HL-60 (cell line): ENCODE measurements around the gene CDPF1.

Experiments used
- DNase-seq, 2 experiments: peaks; one replicate each; pipeline ENCODE4 v3.0.0-alpha.2; 2010 to 2020; ENCODE audit warnings: low read depth in 1 of 2, low spot score in 1 of 2
- H3K27ac ChIP-seq: fragments of 250-450 bp; sonication (Bioruptor Pico); replicated peaks from 2 replicates; pipeline ENCODE4 v1.5.1; 2020; ENCODE audit warnings: mild to moderate bottlenecking, moderate library complexity
- H3K27me3 ChIP-seq: fragments of 250-450 bp; sonication (Bioruptor Pico); 2 replicates; pipeline ENCODE4 v1.5.1; 2021; ENCODE audit warnings: mild to moderate bottlenecking, moderate library complexity; ENCODE audit not compliant: insufficient read depth, poor library complexity, severe bottlenecking
- H3K4me3 ChIP-seq: replicated peaks from 2 replicates; pipeline ENCODE4 v1.5.1; 2011; ENCODE audit warnings: mild to moderate bottlenecking, control low read depth, low read length; ENCODE audit not compliant: insufficient read depth
- CTCF ChIP-seq: IDR thresholded peaks from one replicate; pipeline ENCODE4 v1.5.1; 2011; ENCODE audit warnings: low read length, control low read depth, inconsistent platforms; ENCODE audit not compliant: insufficient read depth
- GABPA ChIP-seq: IDR thresholded peaks from 2 replicates; pipeline ENCODE4 v1.6.1; 2012; ENCODE audit warnings: low read depth
- POLR2AphosphoS5 ChIP-seq: IDR thresholded peaks from 2 replicates; pipeline ENCODE4 v1.6.1; 2012; ENCODE audit warnings: low read depth
- SPI1 ChIP-seq: IDR thresholded peaks from 2 replicates; pipeline ENCODE4 v1.6.1; 2012; ENCODE audit warnings: low read depth, mild to moderate bottlenecking, borderline replicate concordance
- TF ChIP-seq, protein P1 (sequence below): IDR thresholded peaks from 2 replicates; pipeline ENCODE4 v1.6.1; 2012; ENCODE audit warnings: low read depth; ENCODE audit not compliant: insufficient replicate concordance

The CDPF1 gene

DNA sequence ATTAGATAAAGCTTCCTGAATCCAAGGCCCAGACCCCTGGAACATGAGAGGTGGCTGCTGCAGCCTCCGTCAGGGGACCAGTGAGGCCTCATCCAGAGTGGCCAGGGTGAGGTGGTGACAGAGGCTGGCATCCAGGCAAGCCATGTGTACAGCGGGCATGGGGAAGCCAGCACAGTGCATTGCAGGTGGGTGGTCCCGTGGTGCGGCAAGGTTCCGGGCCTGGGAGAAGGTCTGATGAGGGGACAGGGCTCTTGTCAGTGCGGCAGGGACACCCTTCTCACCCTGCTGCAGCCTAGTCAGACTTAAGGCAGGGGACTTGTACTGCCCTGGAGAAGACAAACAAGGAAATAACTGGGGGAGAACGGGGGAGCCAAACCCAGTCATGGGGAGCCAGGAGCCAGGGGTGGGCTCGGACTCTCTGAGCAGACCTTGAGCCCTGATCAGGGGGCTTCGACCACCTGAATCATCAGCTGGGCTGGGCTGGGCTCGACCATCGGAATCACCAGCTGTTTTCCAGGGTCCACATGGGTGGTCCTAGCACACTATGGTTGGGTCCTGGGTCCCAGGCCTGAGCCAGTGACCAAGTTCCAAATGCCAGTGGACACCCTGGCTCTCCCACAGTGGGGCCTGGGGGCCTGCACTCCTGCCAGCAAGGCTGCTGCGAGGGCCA lies 22.8 kb upstream of the CDPF1 start:
- no peak for DNase-seq

GRCh38 chr22:46272196-46272595 lies 22.1 kb upstream of the CDPF1 start:
- H3K27ac ChIP-seq = no peak overlapping the region
- H3K27me3 ChIP-seq = no peaks in the 10 kb centered on the region
- H3K4me3 ChIP-seq = no peak overlapping the region
- TF ChIP-seq CTCF (no peak), SPI1 (no peak), GABPA (no peak), POLR2AphosphoS5 (no peak)
- TF ChIP-seq, protein P1, sequence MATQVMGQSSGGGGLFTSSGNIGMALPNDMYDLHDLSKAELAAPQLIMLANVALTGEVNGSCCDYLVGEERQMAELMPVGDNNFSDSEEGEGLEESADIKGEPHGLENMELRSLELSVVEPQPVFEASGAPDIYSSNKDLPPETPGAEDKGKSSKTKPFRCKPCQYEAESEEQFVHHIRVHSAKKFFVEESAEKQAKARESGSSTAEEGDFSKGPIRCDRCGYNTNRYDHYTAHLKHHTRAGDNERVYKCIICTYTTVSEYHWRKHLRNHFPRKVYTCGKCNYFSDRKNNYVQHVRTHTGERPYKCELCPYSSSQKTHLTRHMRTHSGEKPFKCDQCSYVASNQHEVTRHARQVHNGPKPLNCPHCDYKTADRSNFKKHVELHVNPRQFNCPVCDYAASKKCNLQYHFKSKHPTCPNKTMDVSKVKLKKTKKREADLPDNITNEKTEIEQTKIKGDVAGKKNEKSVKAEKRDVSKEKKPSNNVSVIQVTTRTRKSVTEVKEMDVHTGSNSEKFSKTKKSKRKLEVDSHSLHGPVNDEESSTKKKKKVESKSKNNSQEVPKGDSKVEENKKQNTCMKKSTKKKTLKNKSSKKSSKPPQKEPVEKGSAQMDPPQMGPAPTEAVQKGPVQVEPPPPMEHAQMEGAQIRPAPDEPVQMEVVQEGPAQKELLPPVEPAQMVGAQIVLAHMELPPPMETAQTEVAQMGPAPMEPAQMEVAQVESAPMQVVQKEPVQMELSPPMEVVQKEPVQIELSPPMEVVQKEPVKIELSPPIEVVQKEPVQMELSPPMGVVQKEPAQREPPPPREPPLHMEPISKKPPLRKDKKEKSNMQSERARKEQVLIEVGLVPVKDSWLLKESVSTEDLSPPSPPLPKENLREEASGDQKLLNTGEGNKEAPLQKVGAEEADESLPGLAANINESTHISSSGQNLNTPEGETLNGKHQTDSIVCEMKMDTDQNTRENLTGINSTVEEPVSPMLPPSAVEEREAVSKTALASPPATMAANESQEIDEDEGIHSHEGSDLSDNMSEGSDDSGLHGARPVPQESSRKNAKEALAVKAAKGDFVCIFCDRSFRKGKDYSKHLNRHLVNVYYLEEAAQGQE = no peak
- DNase-seq = no peak

More for the DNA sequence above, 22.8 kb upstream of the CDPF1 start:
- no peak for TF ChIP-seq GABPA
- TF ChIP-seq, protein P1 = no peak
- no peak for TF ChIP-seq CTCF
- TF ChIP-seq SPI1 = no peak
- no peak for TF ChIP-seq POLR2AphosphoS5
- Histone ChIP-seq H3K27ac (no peak overlapping the region), H3K4me3 (no peak overlapping the region), H3K27me3 (no peaks in the 10 kb centered on the region)

- no peak overlapping the region for H3K4me3 ChIP-seq
- DNase-seq = no peak
- no peaks in the 10 kb centered on the region for H3K27me3 ChIP-seq
- no peak overlapping the region for H3K27ac ChIP-seq
- no peak for TF ChIP-seq CTCF
- no peak for TF ChIP-seq POLR2AphosphoS5
- TF ChIP-seq, protein P1 = no peak
- no peak for TF ChIP-seq SPI1
- no peak for TF ChIP-seq GABPA
These were observed 19.5 kb upstream of the CDPF1 start for GRCh38 chr22:46269564-46269963.
